ENCODE results near the gene ACSS1. TPM values are rescaled to one million over a fixed set of nuclear protein-coding genes. Genes with fewer than 3 reads are reported as not detected.

ACSS1 gene
- total RNA-seq, 1 experiment from 2014 or later: 4.9 TPM

- H3K4me3 ChIP-seq: no peak overlapping the region
- H3K36me3 ChIP-seq: no peaks in the 10 kb centered on the region
- no peak overlapping the region for H3K27ac ChIP-seq
- no peaks in the 10 kb centered on the region for H3K4me1 ChIP-seq (replicated peaks)
- H3K9me3 ChIP-seq (replicated peaks): no peaks in the 10 kb centered on the region
- H3K27me3 ChIP-seq (replicated peaks): no peaks in the 10 kb centered on the region
- no peak for DNase-seq (ENCODE audit: low read depth in 1 of 2, low spot score in 2 of 2)
Measured at GRCh38 chr20:25030649-25031207, 27.2 kb downstream of the ACSS1 start.

- Histone ChIP-seq H3K27me3 (replicated peaks) (no peaks in the 10 kb centered on the region), H3K9me3 (replicated peaks) (no peaks in the 10 kb centered on the region), H3K4me3 (no peak overlapping the region), H3K36me3 (no peaks in the 10 kb centered on the region), H3K4me1 (replicated peaks) (no peaks in the 10 kb centered on the region), H3K27ac (no peak overlapping the region)
- DNase-seq (ENCODE audit: low read depth in 1 of 2, low spot score in 2 of 2): no peak
Measured at GRCh38 chr20:25030007-25030648, 27.8 kb downstream of the ACSS1 start.

- no peaks in the 10 kb centered on the region for H3K36me3 ChIP-seq
- no peaks in the 10 kb centered on the region for H3K9me3 ChIP-seq (replicated peaks)
- no peak overlapping the region for H3K27ac ChIP-seq
- H3K4me1 ChIP-seq (replicated peaks): no peaks in the 10 kb centered on the region
- DNase-seq (ENCODE audit: low read depth in 1 of 2, low spot score in 2 of 2): peak in 1 of 2 experiments; percentile 25
- no peak overlapping the region for H3K4me3 ChIP-seq
- H3K27me3 ChIP-seq (replicated peaks): no peaks in the 10 kb centered on the region
Measured at GRCh38 chr20:25025986-25026605, 31.8 kb downstream of the ACSS1 start.

GRCh38 chr20:25025091-25025861 is 32.7 kb downstream of the ACSS1 start:
- no peak overlapping the region for H3K4me3 ChIP-seq
- H3K27ac ChIP-seq: no peak overlapping the region
- H3K36me3 ChIP-seq: no peaks in the 10 kb centered on the region
- no peaks in the 10 kb centered on the region for H3K4me1 ChIP-seq (replicated peaks)
- H3K27me3 ChIP-seq (replicated peaks): no peaks in the 10 kb centered on the region
- H3K9me3 ChIP-seq (replicated peaks): no peaks in the 10 kb centered on the region
- DNase-seq (ENCODE audit: low read depth in 1 of 2, low spot score in 2 of 2): peak in 1 of 2 experiments; percentile 28

- no peaks in the 10 kb centered on the region for H3K27me3 ChIP-seq (replicated peaks)
- H3K9me3 ChIP-seq (replicated peaks): no peaks in the 10 kb centered on the region
- H3K27ac ChIP-seq: no peak overlapping the region
- H3K4me1 ChIP-seq (replicated peaks): no peaks in the 10 kb centered on the region
- no peaks in the 10 kb centered on the region for H3K36me3 ChIP-seq
- H3K4me3 ChIP-seq: no peak overlapping the region
- peak in 1 of 2 experiments; percentile 30 for DNase-seq (ENCODE audit: low read depth in 1 of 2, low spot score in 2 of 2)
Measured at GRCh38 chr20:25024171-25024570, 33.8 kb downstream of the ACSS1 start.

GRCh38 chr20:25023356-25023755 is 34.6 kb downstream of the ACSS1 start:
- Histone ChIP-seq H3K36me3 (no peaks in the 10 kb centered on the region), H3K4me3 (no peak overlapping the region), H3K27ac (no peak overlapping the region), H3K9me3 (replicated peaks) (no peaks in the 10 kb centered on the region), H3K4me1 (replicated peaks) (no peaks in the 10 kb centered on the region), H3K27me3 (replicated peaks) (no peaks in the 10 kb centered on the region)
- DNase-seq (ENCODE audit: low read depth in 1 of 2, low spot score in 2 of 2): peak in 1 of 2 experiments; percentile 34

- H3K27ac ChIP-seq: no peak overlapping the region
- H3K27me3 ChIP-seq (replicated peaks): no peaks in the 10 kb centered on the region
- peak in 1 of 2 experiments; percentile 36 for DNase-seq (ENCODE audit: low read depth in 1 of 2, low spot score in 2 of 2)
- H3K36me3 ChIP-seq: no peaks in the 10 kb centered on the region
- H3K9me3 ChIP-seq (replicated peaks): no peaks in the 10 kb centered on the region
- no peaks in the 10 kb centered on the region for H3K4me1 ChIP-seq (replicated peaks)
- H3K4me3 ChIP-seq: no peak overlapping the region
Measured at GRCh38 chr20:25022680-25023079, 35.3 kb downstream of the ACSS1 start.

- no peak for DNase-seq (ENCODE audit: low read depth in 1 of 2, low spot score in 2 of 2)
- Histone ChIP-seq H3K27ac (no peak overlapping the region), H3K4me1 (replicated peaks) (no peaks in the 10 kb centered on the region), H3K36me3 (no peaks in the 10 kb centered on the region), H3K4me3 (no peak overlapping the region), H3K27me3 (replicated peaks) (no peaks in the 10 kb centered on the region), H3K9me3 (replicated peaks) (no peaks in the 10 kb centered on the region)
Measured at GRCh38 chr20:25021336-25021735, 36.6 kb downstream of the ACSS1 start.

- H3K27me3 ChIP-seq (replicated peaks): no peaks in the 10 kb centered on the region
- H3K9me3 ChIP-seq (replicated peaks): no peaks in the 10 kb centered on the region
- peak in 1 of 2 experiments; percentile 38 for DNase-seq (ENCODE audit: low read depth in 1 of 2, low spot score in 2 of 2)
- no peaks in the 10 kb centered on the region for H3K36me3 ChIP-seq
- H3K27ac ChIP-seq: no peak overlapping the region
- no peak overlapping the region for H3K4me3 ChIP-seq
- H3K4me1 ChIP-seq (replicated peaks): no peaks in the 10 kb centered on the region
Measured at GRCh38 chr20:25020901-25021301, 37.0 kb downstream of the ACSS1 start.

GRCh38 chr20:25020345-25020744 is 37.6 kb downstream of the ACSS1 start:
- H3K9me3 ChIP-seq (replicated peaks): no peaks in the 10 kb centered on the region
- no peak overlapping the region for H3K27ac ChIP-seq
- H3K4me1 ChIP-seq (replicated peaks): no peaks in the 10 kb centered on the region
- no peaks in the 10 kb centered on the region for H3K27me3 ChIP-seq (replicated peaks)
- no peak overlapping the region for H3K4me3 ChIP-seq
- peak in 1 of 2 experiments; percentile 32 for DNase-seq (ENCODE audit: low read depth in 1 of 2, low spot score in 2 of 2)
- no peaks in the 10 kb centered on the region for H3K36me3 ChIP-seq

GRCh38 chr20:25019381-25020155 is 38.4 kb downstream of the ACSS1 start:
- no peaks in the 10 kb centered on the region for H3K4me1 ChIP-seq (replicated peaks)
- H3K27me3 ChIP-seq (replicated peaks): no peaks in the 10 kb centered on the region
- no peak overlapping the region for H3K4me3 ChIP-seq
- no peak overlapping the region for H3K27ac ChIP-seq
- DNase-seq (ENCODE audit: low read depth in 1 of 2, low spot score in 2 of 2): peak in 1 of 2 experiments; percentile 28
- H3K36me3 ChIP-seq: no peaks in the 10 kb centered on the region
- no peaks in the 10 kb centered on the region for H3K9me3 ChIP-seq (replicated peaks)

GRCh38 chr20:25018841-25019240 is 39.1 kb downstream of the ACSS1 start:
- H3K4me3 ChIP-seq: no peak overlapping the region
- no peak overlapping the region for H3K27ac ChIP-seq
- no peaks in the 10 kb centered on the region for H3K4me1 ChIP-seq (replicated peaks)
- no peaks in the 10 kb centered on the region for H3K36me3 ChIP-seq
- peak in 1 of 2 experiments; percentile 17 for DNase-seq (ENCODE audit: low read depth in 1 of 2, low spot score in 2 of 2)
- no peaks in the 10 kb centered on the region for H3K27me3 ChIP-seq (replicated peaks)
- no peaks in the 10 kb centered on the region for H3K9me3 ChIP-seq (replicated peaks)

GRCh38 chr20:25018425-25018824 is 39.5 kb downstream of the ACSS1 start:
- no peak overlapping the region for H3K27ac ChIP-seq
- H3K4me3 ChIP-seq: no peak overlapping the region
- DNase-seq (ENCODE audit: low read depth in 1 of 2, low spot score in 2 of 2): peak in 1 of 2 experiments; percentile 18
- no peaks in the 10 kb centered on the region for H3K36me3 ChIP-seq
- H3K4me1 ChIP-seq (replicated peaks): no peaks in the 10 kb centered on the region
- no peaks in the 10 kb centered on the region for H3K9me3 ChIP-seq (replicated peaks)
- H3K27me3 ChIP-seq (replicated peaks): no peaks in the 10 kb centered on the region

All from SJSA1 (cell line).